Measurements from ENCODE around the gene NUTM2B.
"Not testable (repeated sequence)": the region's sequence is repeated elsewhere in the genome, so short reads cannot be mapped to it uniquely, and the experiment has no call there.

NUTM2B gene

GRCh38 chr10:79700381-79700944, 2.6 kb upstream of the NUTM2B start:
- H3K27me3 Mint-ChIP-seq (ENCODE audit: low read depth); H3K4me3 Mint-ChIP-seq; H3K27ac Mint-ChIP-seq; H3K4me1 Mint-ChIP-seq; H3K9me3 Mint-ChIP-seq; H3K36me3 Mint-ChIP-seq (ENCODE audit: low read depth): not testable (repeated sequence)

GRCh38 chr10:79707017-79707416, 4.0 kb downstream of the NUTM2B start:
- not testable (repeated sequence) for H3K4me3 Mint-ChIP-seq; H3K9me3 Mint-ChIP-seq; H3K36me3 Mint-ChIP-seq (ENCODE audit: low read depth); H3K4me1 Mint-ChIP-seq; H3K27ac Mint-ChIP-seq; H3K27me3 Mint-ChIP-seq (ENCODE audit: low read depth)

- not testable (repeated sequence) for H3K27me3 Mint-ChIP-seq (ENCODE audit: low read depth); H3K36me3 Mint-ChIP-seq (ENCODE audit: low read depth); H3K9me3 Mint-ChIP-seq; H3K4me3 Mint-ChIP-seq; H3K27ac Mint-ChIP-seq; H3K4me1 Mint-ChIP-seq
These were observed 11.9 kb downstream of the NUTM2B start for GRCh38 chr10:79714976-79715375.

GRCh38 chr10:79716917-79717579, 14.0 kb downstream of the NUTM2B start:
- not testable (repeated sequence) for H3K4me3 Mint-ChIP-seq

GRCh38 chr10:79720000-79720399, 17.0 kb downstream of the NUTM2B start:
- H3K4me1 Mint-ChIP-seq: not testable (repeated sequence)

More at GRCh38 chr10:79716917-79717579, 14.0 kb downstream of the NUTM2B start:
- H3K27ac Mint-ChIP-seq; H3K27me3 Mint-ChIP-seq (ENCODE audit: low read depth); H3K36me3 Mint-ChIP-seq (ENCODE audit: low read depth); H3K9me3 Mint-ChIP-seq; H3K4me1 Mint-ChIP-seq: not testable (repeated sequence)

GRCh38 chr10:79726620-79727019, 23.6 kb downstream of the NUTM2B start:
- H3K9me3 Mint-ChIP-seq, H3K4me1 Mint-ChIP-seq: not testable (repeated sequence)

More at GRCh38 chr10:79720000-79720399, 17.0 kb downstream of the NUTM2B start:
- not testable (repeated sequence) for H3K9me3 Mint-ChIP-seq; H3K27ac Mint-ChIP-seq; H3K4me3 Mint-ChIP-seq; H3K36me3 Mint-ChIP-seq (ENCODE audit: low read depth); H3K27me3 Mint-ChIP-seq (ENCODE audit: low read depth)

GRCh38 chr10:79744844-79745243, 41.8 kb downstream of the NUTM2B start:
- not testable (repeated sequence) for H3K27me3 Mint-ChIP-seq (ENCODE audit: low read depth); H3K4me3 Mint-ChIP-seq; H3K27ac Mint-ChIP-seq; H3K4me1 Mint-ChIP-seq; H3K9me3 Mint-ChIP-seq
- peaks cover 40% of the 10 kb centered on the region for H3K36me3 Mint-ChIP-seq (ENCODE audit: low read depth)

More at GRCh38 chr10:79726620-79727019, 23.6 kb downstream of the NUTM2B start:
- not testable (repeated sequence) for H3K27ac Mint-ChIP-seq; H3K36me3 Mint-ChIP-seq (ENCODE audit: low read depth); H3K27me3 Mint-ChIP-seq (ENCODE audit: low read depth); H3K4me3 Mint-ChIP-seq

- peaks cover 38% of the 10 kb centered on the region for H3K36me3 Mint-ChIP-seq (ENCODE audit: low read depth)
- H3K4me3 Mint-ChIP-seq; H3K27ac Mint-ChIP-seq; H3K27me3 Mint-ChIP-seq (ENCODE audit: low read depth); H3K4me1 Mint-ChIP-seq; H3K9me3 Mint-ChIP-seq: not testable (repeated sequence)
These were observed 45.5 kb downstream of the NUTM2B start for GRCh38 chr10:79748510-79748909.

- not testable (repeated sequence) for H3K4me1 Mint-ChIP-seq, H3K4me3 Mint-ChIP-seq, H3K9me3 Mint-ChIP-seq
These were observed 50.6 kb downstream of the NUTM2B start for GRCh38 chr10:79753601-79754000.

GRCh38 chr10:79758297-79758993, 55.4 kb downstream of the NUTM2B start:
- not testable (repeated sequence) for H3K9me3 Mint-ChIP-seq; H3K27ac Mint-ChIP-seq; H3K4me3 Mint-ChIP-seq; H3K4me1 Mint-ChIP-seq; H3K27me3 Mint-ChIP-seq (ENCODE audit: low read depth)
- H3K36me3 Mint-ChIP-seq (ENCODE audit: low read depth): peaks cover 31% of the 10 kb centered on the region

More at GRCh38 chr10:79753601-79754000, 50.6 kb downstream of the NUTM2B start:
- peaks cover 35% of the 10 kb centered on the region for H3K36me3 Mint-ChIP-seq (ENCODE audit: low read depth)
- H3K27ac Mint-ChIP-seq; H3K27me3 Mint-ChIP-seq (ENCODE audit: low read depth): not testable (repeated sequence)
